T-helper 9 cell (primary cell): Measurements from ENCODE around the gene IRF9.

ENCODE experiments used
- DNase-seq: peaks from one replicate; pipeline ENCODE4 v3.0.0-alpha.2; 2020
- total RNA-seq, 2 donors: gene quantifications; one replicate each; lab custom pipeline; 2026; lab: John Stamatoyannopoulos, UW

IRF9 gene, protein sequence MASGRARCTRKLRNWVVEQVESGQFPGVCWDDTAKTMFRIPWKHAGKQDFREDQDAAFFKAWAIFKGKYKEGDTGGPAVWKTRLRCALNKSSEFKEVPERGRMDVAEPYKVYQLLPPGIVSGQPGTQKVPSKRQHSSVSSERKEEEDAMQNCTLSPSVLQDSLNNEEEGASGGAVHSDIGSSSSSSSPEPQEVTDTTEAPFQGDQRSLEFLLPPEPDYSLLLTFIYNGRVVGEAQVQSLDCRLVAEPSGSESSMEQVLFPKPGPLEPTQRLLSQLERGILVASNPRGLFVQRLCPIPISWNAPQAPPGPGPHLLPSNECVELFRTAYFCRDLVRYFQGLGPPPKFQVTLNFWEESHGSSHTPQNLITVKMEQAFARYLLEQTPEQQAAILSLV
- total RNA-seq, result 14.9 to 42.2 reads per million in 2 donors

GRCh38 chr14:24160850-24161804, at the start of gene IRF9:
Gene IRF9, plus strand, starts transcription at chr14:24161265. Its CDS starts 880 bp downstream, at chr14:24162145.
- peak; percentile 97 for DNase-seq

DNA sequence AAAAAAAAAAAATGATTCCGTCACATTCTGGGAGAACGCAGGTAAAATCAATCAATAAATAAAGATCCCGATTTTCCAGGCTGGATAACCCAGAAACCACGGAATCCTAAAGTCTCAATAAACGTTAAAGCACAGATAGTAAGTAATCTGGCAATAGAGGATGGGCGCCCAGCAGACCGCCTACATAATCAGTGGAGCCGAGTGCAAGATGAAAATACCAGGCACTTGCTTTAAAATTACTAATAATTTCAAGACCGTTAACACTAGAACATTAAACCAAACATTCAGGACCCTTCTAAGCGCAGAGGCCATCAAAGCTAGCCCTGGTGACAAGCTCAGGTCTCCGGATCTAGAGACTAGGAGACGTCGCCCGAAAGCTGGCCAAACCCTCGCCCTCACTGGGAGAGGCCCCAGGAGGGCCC, 47.7 kb upstream of the IRF9 start:
- DNase-seq, result no peak

- peak; percentile 64 for DNase-seq
Observed at GRCh38 chr14:24113801-24114531, 47.1 kb upstream of the IRF9 start.

DNA sequence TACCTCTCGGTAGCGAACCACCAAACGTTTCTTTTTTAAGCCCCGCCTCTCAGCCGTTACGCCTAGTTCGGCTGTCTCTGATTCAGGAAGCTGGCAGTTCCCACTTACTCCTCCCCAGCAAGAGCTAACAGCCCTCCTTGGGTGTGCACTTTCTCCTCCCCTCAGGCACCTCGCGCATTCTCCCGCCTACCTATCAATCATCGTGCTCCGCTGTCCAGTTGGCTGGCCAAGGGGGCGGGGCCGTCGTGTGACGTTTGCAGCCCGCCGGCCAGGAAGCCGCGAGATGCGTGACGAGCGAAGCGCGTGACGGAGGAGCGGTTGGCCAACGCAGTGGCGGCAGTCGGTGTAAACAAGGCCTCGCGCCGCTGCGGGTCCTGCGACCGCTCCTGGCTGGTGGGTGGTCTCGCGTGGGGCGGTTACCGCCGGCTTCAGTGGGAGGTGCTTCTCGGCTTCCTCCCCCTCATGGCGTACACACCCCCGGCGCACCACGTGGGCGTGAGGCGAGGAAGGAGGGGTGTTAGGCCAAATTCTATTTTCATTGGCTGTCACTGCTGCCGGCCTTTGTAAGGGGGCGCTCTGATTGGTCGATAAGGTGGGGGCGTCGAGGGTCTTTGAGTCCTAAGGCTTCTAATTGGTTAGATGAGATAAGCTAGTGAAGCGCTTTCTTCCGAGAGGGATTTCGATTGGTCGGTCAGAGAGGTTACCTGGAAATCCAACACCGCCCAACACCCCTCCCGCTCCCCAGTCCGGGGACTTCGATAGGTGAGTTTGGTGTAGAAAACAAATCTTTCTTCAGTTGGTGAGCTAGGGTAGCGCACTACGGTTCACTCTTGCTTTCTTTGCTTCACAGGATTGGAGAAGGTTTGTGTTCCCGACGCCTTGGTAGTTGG, 46.3 kb upstream of the IRF9 start, which contains the start of the genes DCAF11 and NRL:
Gene DCAF11 (plus strand): TSS at position 246 of the 890 bp plus-strand sequence. CDS start 818 bp downstream, outside the sequence.
Gene NRL (minus strand): TSS at position 418 of the 890 bp plus-strand sequence. CDS start 32,101 bp downstream, outside the sequence.
- DNase-seq, result peak; percentile 97

DNA sequence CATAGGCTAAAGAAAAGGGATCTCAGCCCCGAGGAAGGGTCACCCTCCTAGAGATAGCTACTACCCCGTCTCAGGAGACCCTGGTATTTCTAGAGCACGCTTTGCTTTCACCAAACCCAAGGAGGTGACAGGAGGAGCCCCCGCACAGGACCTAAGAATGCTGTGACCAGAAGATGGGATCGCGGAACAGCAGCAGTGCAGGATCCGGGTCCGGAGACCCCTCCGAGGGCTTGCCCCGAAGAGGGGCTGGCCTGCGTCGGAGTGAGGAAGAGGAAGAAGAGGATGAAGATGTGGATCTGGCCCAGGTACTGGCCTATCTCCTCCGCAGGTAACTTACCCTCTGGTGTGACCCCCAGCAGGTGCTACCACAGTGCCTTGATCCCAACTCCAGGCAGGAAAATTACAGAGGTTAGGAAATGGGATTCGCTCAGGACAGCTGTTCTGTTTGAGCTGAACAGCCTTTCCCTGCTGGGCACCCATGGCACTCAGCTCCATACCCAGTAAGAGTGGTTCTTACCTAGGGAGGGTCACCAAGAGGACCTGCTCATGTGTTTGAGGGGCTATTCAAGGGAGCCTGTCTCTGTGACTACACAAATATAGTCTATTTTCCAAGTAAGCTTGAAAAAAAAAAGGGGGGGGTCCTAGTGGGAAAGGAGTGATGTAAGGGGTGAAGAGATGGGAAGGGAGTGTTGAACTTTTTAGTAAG, 45.5 kb upstream of the IRF9 start:
- no peak for DNase-seq

DNA sequence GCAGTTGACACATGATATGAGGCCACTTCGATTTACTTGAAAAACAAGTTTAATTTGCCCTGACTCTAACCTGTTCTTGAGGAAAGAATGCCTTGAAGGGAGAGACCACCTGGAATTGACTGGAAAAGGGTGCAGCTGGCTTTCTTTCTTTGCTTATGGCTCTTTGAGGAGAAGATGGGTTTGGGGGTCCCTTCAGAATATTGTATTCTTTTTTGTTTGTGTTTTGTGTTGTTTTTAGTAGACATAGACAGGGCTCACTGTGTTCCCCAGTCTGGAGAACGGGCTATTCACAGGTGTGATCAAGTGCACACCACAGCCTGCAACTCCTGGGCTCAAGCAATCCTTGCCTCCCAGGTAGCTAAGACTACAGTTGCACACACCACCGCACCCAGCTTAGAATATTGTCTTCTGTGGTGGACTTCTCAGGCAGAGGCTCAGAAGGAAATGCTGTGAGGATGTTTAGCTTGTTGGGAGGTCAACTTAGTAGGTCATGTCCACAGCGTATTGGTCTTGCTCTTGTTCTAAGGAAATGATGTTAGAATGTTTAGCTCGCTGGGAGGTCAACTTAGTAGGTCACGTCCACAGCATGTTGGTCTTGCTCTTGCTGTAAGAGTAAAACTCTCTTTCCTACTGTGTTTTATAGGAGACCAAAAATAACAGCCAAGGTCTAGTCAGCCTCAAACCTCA, 44.8 kb upstream of the IRF9 start:
- no peak for DNase-seq

GRCh38 chr14:24117179-24117578, 43.9 kb upstream of the IRF9 start:
- DNase-seq, result no peak

- DNase-seq, result no peak
Observed at GRCh38 chr14:24119691-24120090, 41.4 kb upstream of the IRF9 start.

GRCh38 chr14:24121210-24121609, 39.9 kb upstream of the IRF9 start:
- DNase-seq, result no peak

- DNase-seq, result no peak
Observed at GRCh38 chr14:24122416-24122815, 38.6 kb upstream of the IRF9 start.

DNA sequence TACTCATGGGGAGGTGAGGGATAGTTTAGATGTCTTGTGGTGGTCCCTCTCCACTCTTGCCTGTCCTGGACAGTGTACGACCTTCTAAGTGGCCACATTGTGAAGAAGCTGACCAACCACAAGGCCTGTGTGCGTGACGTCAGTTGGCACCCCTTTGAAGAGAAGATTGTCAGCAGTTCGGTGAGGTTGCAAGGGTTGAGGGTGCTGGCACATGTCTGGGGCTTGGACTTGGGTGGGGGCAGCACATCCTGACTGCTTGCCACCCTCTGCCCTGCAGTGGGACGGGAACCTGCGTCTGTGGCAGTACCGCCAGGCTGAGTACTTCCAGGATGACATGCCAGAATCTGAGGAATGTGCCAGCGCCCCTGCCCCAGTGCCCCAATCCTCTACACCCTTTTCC, 38.2 kb upstream of the IRF9 start:
- DNase-seq, result no peak

- DNase-seq, result no peak
Observed at GRCh38 chr14:24123424-24124417, 37.3 kb upstream of the IRF9 start.

- no peak for DNase-seq
Observed at GRCh38 chr14:24126939-24127338, 34.1 kb upstream of the IRF9 start.

DNA sequence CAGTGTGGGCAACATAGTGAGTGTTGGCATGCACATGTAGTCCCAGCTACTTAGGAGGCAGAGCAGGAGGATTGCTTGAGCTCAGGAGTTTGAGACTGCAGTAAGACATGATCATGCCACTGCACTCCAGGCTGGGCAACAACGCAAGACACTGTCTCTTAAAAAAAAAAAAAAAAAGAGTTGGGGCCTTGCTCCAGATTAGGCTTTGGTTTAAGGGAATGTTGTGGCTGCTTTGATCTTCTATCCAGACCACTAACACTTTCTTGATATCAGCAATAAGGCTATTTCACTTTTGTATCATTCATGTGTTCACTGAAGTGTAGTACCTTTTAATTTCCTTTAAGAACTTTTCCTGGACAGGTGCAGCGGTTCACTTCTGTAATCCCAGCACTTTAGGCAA, 33.4 kb upstream of the IRF9 start:
- no peak for DNase-seq

DNA sequence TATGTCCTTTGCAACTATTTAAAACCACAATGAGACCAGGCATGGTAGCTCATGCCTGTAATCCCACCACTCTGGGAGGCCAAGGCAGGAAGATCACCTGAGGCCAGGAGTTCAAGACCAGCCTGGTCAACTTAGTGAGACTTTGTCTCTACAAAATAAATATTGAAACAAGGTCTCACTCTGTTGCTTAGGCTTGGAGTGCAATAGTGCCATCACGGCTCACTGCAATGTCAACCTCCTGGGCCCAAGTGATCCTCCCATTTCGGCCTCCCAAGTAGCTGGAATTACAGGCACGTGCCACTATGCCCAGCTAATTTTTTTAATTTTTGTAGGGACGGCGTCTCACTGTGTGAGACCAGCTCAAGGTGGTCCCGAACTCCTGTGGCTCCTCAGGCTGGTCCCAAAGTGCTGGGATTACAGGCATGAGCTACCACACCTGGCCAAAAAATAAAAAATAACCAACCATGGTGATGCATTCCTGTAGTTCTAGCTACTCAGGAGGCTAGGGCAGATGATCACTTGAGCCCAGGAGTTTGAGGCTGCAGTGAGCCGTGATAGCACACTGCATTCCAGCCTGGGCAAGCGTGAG, 31.6 kb upstream of the IRF9 start:
- no peak for DNase-seq

DNA sequence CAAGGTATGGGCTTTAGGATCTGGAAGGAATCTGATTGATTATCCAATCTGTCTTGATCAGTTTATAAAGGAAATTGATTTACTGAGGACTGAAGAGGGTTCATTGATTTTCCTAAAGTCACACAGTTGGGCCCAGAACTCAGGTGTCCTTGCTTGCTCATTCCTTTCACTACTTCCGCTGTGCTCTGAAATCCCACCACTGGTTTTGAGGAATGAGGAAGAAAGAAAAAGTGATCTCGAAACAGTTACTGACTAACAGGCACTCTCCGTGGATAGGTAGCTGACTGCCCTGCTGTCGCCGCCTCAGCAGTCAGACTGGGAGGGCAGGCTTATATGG, 30.7 kb upstream of the IRF9 start, which contains the start of gene FITM1:
Gene FITM1 (plus strand): TSS at position 280 of the 337 bp plus-strand sequence. CDS start 905 bp downstream, outside the sequence.
- DNase-seq, result no peak

- DNase-seq, result no peak
Observed at GRCh38 chr14:24130717-24131548, 30.1 kb upstream of the IRF9 start.
